T-helper 17 cell (primary cell): ENCODE measurements around the gene A2ML1. TPM values are rescaled to one million over a fixed set of nuclear protein-coding genes. Genes with fewer than 3 reads are reported as not detected.

ENCODE experiments used
- ATAC-seq: fragments of 150-1000 bp; cut with Tn5 transposase; 2 replicates; pipeline ENCODE4 v1.10.0; 2021; ENCODE audit warnings: mild to moderate bottlenecking, moderate library complexity
- DNase-seq, 3 donors: peaks; one replicate each; pipeline versions ENCODE4 v3.0.0 to v3.0.0-alpha.2; 2020 to 2021
- H3K9me3 ChIP-seq: one replicate; pipeline ENCODE4 v1.7.0; 2013; ENCODE audit warnings: low read length, mild to moderate bottlenecking; ENCODE audit not compliant: control insufficient read depth, poor library complexity, severe bottlenecking
- H3K27ac Mint-ChIP-seq: one replicate; pipeline ENCODE4 v1.8.0; 2022; ENCODE audit warnings: mild to moderate bottlenecking, moderate library complexity, mixed read lengths
- H3K27me3 Mint-ChIP-seq: one replicate; pipeline ENCODE4 v1.8.0; 2022; ENCODE audit warnings: mixed read lengths
- H3K36me3 Mint-ChIP-seq: one replicate; pipeline ENCODE4 v1.8.0; 2022; ENCODE audit warnings: low read depth, mixed read lengths
- H3K4me1 Mint-ChIP-seq: one replicate; pipeline ENCODE4 v1.8.0; 2022; ENCODE audit warnings: mild to moderate bottlenecking, mixed read lengths
- H3K4me3 Mint-ChIP-seq: one replicate; pipeline ENCODE4 v1.8.0; 2022; ENCODE audit warnings: mild to moderate bottlenecking, moderate library complexity, mixed read lengths
- total RNA-seq, 4 donors: library from RNA in 2 of 4; stranded (reverse) in 2 of 4; gene quantifications; one replicate each; pipeline ENCODE4 v1.2.3 and lab custom pipeline; 2022 to 2026

A2ML1 gene
- total RNA-seq, 2 donors from 2014 or later = not detected

DNA sequence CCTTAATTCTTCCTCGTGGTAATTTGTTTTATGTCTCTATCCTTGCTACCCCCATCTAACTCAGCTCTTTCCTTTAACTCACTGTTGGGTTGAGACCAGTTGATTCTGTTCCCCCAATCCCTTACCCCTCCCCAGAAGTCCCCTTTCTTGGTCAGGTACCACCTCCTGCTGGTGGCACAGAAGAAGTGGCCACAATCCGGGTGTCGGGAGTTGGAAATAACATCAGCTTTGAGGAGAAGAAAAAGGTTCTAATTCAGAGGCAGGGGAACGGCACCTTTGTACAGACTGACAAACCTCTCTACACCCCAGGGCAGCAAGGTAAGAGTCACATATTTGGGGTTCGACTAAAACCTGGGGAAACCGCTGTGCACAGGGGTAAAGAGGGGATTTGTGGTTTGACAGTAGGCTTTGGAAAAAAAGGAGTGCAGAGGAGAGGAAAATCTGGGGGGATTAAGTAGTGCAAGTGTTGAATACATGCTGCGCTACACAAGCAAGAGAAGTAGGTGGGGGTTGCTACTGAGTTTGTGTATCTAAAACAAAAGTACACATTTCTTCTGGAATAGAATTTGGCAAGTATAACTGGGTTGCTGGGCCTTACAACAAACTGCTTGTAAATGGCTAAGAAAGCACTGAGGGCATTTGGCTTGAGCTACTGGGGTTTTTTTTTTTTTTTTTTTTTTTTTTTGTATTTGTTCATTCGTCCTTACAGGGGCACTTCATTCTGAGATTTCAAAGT is 1.3 kb downstream of the A2ML1 start:
- H3K36me3 Mint-ChIP-seq = peaks cover 2% of the 10 kb centered on the region
- no peak overlapping the region for H3K27ac Mint-ChIP-seq
- peaks cover 32% of the 10 kb centered on the region for H3K27me3 Mint-ChIP-seq
- H3K9me3 ChIP-seq = no peaks in the 10 kb centered on the region
- DNase-seq (no peak), ATAC-seq (no peak)
- H3K4me3 Mint-ChIP-seq = no peak overlapping the region
- H3K4me1 Mint-ChIP-seq = no peaks in the 10 kb centered on the region

GRCh38 chr12:8827551-8828256 is 5.3 kb downstream of the A2ML1 start:
- DNase-seq = no peak
- Mint-ChIP-seq H3K27me3 (peaks cover 38% of the 10 kb centered on the region), H3K4me3 (no peak overlapping the region), H3K4me1 (peaks cover 3% of the 10 kb centered on the region), H3K27ac (no peak overlapping the region), H3K36me3 (peaks cover 2% of the 10 kb centered on the region)
- ATAC-seq = no peak
- H3K9me3 ChIP-seq = no peaks in the 10 kb centered on the region

DNA sequence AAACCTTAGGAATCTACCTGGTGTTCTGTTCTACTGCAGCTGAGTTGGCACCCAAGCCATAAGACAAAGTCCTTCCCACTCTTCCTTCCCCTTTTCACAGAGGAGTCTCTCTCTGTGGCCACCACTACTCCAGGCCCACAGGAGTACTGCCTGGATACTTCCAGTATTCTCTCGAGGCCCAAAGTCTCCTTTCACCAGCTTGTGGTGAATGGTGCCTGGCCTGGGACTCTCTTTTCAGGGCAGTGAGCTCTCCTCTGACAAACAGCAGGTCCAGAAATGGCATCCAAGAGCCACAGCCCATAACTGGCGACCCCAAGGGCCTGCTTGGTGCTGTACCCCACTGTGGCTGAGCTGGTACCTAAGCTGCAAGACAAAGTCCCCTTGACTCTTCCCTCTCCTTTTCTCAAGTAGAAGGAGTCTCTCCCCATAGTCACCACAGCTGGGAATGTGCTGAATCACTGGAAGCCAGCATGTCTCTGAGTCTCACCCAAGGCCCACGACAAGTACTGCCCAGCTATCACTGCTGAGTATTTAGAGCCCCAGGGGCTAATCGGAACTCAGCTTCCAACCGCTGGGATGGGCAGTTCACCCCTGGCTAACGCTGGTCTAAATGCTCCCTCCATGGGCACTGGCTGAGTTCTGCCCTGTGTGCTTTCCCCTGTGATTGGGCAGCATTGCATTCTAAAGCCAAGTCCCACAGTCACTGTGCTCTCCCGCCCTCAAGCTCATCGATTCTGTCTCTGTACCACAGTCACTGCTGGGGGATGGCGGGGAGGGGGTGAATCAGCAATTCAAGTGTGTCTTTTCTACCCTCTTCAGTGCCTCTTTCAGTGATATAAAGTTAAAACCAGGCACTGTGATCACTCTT is 6.1 kb downstream of the A2ML1 start:
- no peak overlapping the region for H3K4me3 Mint-ChIP-seq
- DNase-seq (no peak), ATAC-seq (no peak)
- no peaks in the 10 kb centered on the region for H3K36me3 Mint-ChIP-seq
- peaks cover 3% of the 10 kb centered on the region for H3K4me1 Mint-ChIP-seq
- peaks cover 39% of the 10 kb centered on the region for H3K27me3 Mint-ChIP-seq
- H3K9me3 ChIP-seq = no peaks in the 10 kb centered on the region
- no peak overlapping the region for H3K27ac Mint-ChIP-seq

- Mint-ChIP-seq H3K4me1 (peaks cover 3% of the 10 kb centered on the region), H3K4me3 (no peak overlapping the region), H3K36me3 (no peaks in the 10 kb centered on the region), H3K27ac (no peak overlapping the region), H3K27me3 (peaks cover 41% of the 10 kb centered on the region)
- DNase-seq (no peak), ATAC-seq (no peak)
- no peaks in the 10 kb centered on the region for H3K9me3 ChIP-seq
Measured at GRCh38 chr12:8829125-8829518, 6.7 kb downstream of the A2ML1 start.

- no peak for DNase-seq
- Mint-ChIP-seq H3K4me1 (peaks cover 3% of the 10 kb centered on the region), H3K27me3 (peaks cover 45% of the 10 kb centered on the region), H3K36me3 (no peaks in the 10 kb centered on the region), H3K27ac (no peak overlapping the region), H3K4me3 (no peak overlapping the region)
- H3K9me3 ChIP-seq = no peaks in the 10 kb centered on the region
- no peak for ATAC-seq
Measured at GRCh38 chr12:8829621-8830020, 7.2 kb downstream of the A2ML1 start.

- ATAC-seq = no peak
- no peak for DNase-seq
- Mint-ChIP-seq H3K27ac (no peak overlapping the region), H3K4me3 (no peak overlapping the region), H3K36me3 (no peaks in the 10 kb centered on the region), H3K4me1 (peaks cover 3% of the 10 kb centered on the region), H3K27me3 (peaks cover 50% of the 10 kb centered on the region)
- no peaks in the 10 kb centered on the region for H3K9me3 ChIP-seq
Measured at GRCh38 chr12:8831116-8831515, 8.7 kb downstream of the A2ML1 start.

GRCh38 chr12:8832500-8832899 is 10.1 kb downstream of the A2ML1 start:
- Mint-ChIP-seq H3K36me3 (no peaks in the 10 kb centered on the region), H3K27ac (no peak overlapping the region), H3K27me3 (peaks cover 59% of the 10 kb centered on the region), H3K4me1 (peaks cover 3% of the 10 kb centered on the region), H3K4me3 (no peak overlapping the region)
- H3K9me3 ChIP-seq = no peaks in the 10 kb centered on the region
- ATAC-seq = no peak
- no peak for DNase-seq

DNA sequence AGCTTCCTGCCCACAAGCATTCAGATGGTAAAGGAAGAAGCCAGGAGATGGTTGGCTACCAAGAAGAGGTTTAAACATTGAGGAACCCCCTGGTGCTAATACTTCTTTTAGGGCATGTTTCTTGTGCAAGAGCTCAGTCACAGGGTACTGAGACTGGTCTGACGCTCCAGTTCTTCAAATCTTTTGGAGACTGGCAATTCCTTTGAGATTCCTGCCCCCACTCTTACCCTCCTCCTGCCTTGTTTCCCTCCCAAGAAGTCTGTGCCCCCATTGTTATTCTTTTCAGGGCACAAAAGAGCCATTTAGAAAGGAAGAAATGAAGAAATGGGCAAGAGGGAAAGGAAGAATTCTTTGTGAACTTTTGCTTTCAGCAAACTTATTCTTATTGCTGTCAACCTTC is 11.8 kb downstream of the A2ML1 start:
- H3K9me3 ChIP-seq = no peaks in the 10 kb centered on the region
- no peak for DNase-seq
- ATAC-seq = no peak
- no peak overlapping the region for H3K4me3 Mint-ChIP-seq
- H3K27ac Mint-ChIP-seq = no peak overlapping the region
- peaks cover 50% of the 10 kb centered on the region for H3K27me3 Mint-ChIP-seq
- H3K4me1 Mint-ChIP-seq = peaks cover 3% of the 10 kb centered on the region
- H3K36me3 Mint-ChIP-seq = no peaks in the 10 kb centered on the region

DNA sequence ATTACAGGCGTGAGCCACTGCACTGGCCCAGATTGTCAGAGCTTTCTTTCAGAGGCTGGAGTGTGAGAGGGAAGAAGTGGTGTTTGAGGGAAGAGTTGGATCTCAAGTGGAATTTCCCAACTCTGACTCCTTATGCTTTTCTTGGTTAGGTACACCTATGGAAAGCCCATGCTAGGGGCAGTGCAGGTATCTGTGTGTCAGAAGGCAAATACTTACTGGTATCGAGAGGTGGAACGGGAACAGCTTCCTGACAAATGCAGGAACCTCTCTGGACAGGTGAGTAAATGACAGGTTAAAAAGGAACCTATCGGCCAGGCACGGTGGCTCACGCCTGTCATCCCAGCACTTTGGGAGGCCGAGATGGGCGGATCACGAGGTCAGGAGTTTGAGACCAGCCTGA is 14.9 kb downstream of the A2ML1 start:
- DNase-seq (no peak), ATAC-seq (no peak)
- H3K27ac Mint-ChIP-seq = no peak overlapping the region
- no peaks in the 10 kb centered on the region for H3K9me3 ChIP-seq
- no peak overlapping the region for H3K4me3 Mint-ChIP-seq
- no peaks in the 10 kb centered on the region for H3K4me1 Mint-ChIP-seq
- H3K27me3 Mint-ChIP-seq = peaks cover 49% of the 10 kb centered on the region
- H3K36me3 Mint-ChIP-seq = no peaks in the 10 kb centered on the region

- no peaks in the 10 kb centered on the region for H3K9me3 ChIP-seq
- Mint-ChIP-seq H3K27me3 (peaks cover 45% of the 10 kb centered on the region), H3K36me3 (no peaks in the 10 kb centered on the region), H3K4me1 (no peaks in the 10 kb centered on the region), H3K4me3 (no peak overlapping the region), H3K27ac (no peak overlapping the region)
- no peak for DNase-seq
- ATAC-seq = no peak
Measured at GRCh38 chr12:8840321-8840720, 17.9 kb downstream of the A2ML1 start.

DNA sequence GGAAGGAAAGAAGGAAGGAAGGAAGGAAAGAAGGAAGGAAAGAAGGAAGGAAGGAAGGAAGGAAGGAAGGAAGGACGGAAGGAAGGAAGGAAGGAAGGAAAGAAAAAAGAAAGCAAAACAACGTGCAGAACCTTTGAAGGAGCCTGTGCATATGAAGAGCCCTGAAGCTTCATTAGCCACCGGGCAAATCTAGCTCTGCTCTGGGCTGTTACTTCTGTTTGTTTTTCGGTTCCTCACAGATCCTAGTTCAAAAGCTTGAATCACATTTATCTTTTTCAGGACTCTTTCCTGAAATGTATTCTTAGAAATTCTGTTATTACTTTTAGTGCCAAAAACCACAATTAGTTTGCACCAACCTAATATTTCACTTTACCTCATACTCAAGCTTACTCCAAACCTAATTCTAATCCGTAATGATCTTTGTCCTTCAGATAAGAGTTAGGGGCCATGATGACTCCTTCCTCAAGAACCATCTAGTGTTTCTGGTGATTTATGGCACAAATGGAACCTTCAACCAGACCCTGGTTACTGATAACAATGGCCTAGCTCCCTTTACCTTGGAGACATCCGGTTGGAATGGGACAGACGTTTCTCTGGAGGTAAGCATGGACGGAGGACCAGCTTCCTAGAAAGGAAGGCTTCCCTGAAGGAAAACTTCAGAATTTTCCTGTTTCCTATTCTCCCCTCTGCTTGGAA is 18.7 kb downstream of the A2ML1 start:
- Mint-ChIP-seq H3K4me1 (no peaks in the 10 kb centered on the region), H3K36me3 (peaks cover 2% of the 10 kb centered on the region), H3K4me3 (no peak overlapping the region), H3K27me3 (peaks cover 46% of the 10 kb centered on the region), H3K27ac (no peak overlapping the region)
- DNase-seq (no peak), ATAC-seq (no peak)
- no peaks in the 10 kb centered on the region for H3K9me3 ChIP-seq

DNA sequence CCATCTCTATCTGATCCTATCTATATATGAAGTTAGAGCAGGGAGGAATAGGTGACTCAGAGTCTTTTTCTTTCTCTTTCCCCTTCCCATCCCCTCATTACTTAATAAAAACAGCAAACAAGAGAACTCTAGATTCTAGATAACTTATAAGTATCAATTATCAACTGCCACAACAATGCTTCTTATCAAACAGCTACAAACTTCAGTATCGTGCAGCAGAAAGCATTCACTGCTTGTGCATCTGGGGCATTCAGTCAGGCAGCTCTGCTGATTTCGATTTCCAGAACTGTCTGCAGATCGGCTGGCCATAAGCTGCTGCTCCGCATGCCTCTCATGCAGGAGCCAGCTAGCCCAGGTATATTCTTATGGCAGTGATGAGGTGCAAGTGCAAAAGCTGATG is 19.4 kb downstream of the A2ML1 start:
- H3K27me3 Mint-ChIP-seq = peaks cover 44% of the 10 kb centered on the region
- H3K4me1 Mint-ChIP-seq = no peaks in the 10 kb centered on the region
- H3K36me3 Mint-ChIP-seq = peaks cover 2% of the 10 kb centered on the region
- no peak for DNase-seq
- no peak overlapping the region for H3K27ac Mint-ChIP-seq
- H3K9me3 ChIP-seq = no peaks in the 10 kb centered on the region
- no peak for ATAC-seq
- H3K4me3 Mint-ChIP-seq = no peak overlapping the region

DNA sequence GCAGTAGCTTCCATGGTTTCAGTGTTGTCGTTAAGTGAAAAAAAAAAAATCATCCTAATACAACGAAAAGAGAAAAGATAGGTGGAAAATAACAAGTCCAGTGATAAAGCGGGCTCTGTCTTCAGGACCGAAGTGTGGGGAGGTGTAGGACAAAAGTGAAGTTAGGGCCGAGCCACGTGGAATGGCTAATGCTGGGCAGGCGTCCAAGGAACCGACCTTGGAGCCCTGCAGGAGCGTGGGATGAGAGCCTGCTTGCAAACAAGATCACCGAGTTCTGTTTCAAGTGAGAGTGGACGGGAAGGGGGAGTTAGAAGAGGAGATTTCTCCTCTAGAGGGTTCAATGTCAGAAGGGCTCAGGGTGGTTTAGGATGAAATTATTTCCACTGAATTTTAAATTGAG is 22.2 kb downstream of the A2ML1 start:
- ATAC-seq (no peak), DNase-seq (no peak)
- H3K4me1 Mint-ChIP-seq = no peaks in the 10 kb centered on the region
- no peak overlapping the region for H3K4me3 Mint-ChIP-seq
- H3K9me3 ChIP-seq = no peaks in the 10 kb centered on the region
- H3K36me3 Mint-ChIP-seq = peaks cover 2% of the 10 kb centered on the region
- no peak overlapping the region for H3K27ac Mint-ChIP-seq
- H3K27me3 Mint-ChIP-seq = peaks cover 33% of the 10 kb centered on the region
